Mononuclear cell (primary cell): ENCODE data around the gene PRDM16. TPM values are rescaled to one million over a fixed set of nuclear protein-coding genes. Genes with fewer than 3 reads are reported as not detected.

Experiments
- H3K27me3 ChIP-seq: 2 replicates; pipeline ENCODE4 v1.6.0; 2011; ENCODE audit warnings: low read length, control low read depth; ENCODE audit not compliant: insufficient read depth
- H3K4me1 ChIP-seq: 2 replicates; pipeline ENCODE4 v1.5.1; 2011; ENCODE audit warnings: mild to moderate bottlenecking, low read length, control low read depth; ENCODE audit not compliant: insufficient read depth
- H3K4me3 ChIP-seq: 2 replicates; pipeline ENCODE4 v1.5.1; 2011; ENCODE audit warnings: mild to moderate bottlenecking, low read length, moderate library complexity
- H3K9me3 ChIP-seq: 2 replicates; pipeline ENCODE4 v1.5.1; 2011; ENCODE audit warnings: low read depth, mild to moderate bottlenecking, control low read depth, low read length
- total RNA-seq: library from RNA; depleted of rRNA; stranded (reverse); fragments of >200 nt; gene quantifications from one replicate; pipeline ENCODE4 v1.2.3, GENCODE V29; 2012

PRDM16 gene
- total RNA-seq, 1 donor, result not detected

GRCh38 chr1:3304246-3304645 lies 235.2 kb downstream of the PRDM16 start:
- Histone ChIP-seq H3K9me3 (no peaks in the 10 kb centered on the region), H3K27me3 (no peaks in the 10 kb centered on the region), H3K4me3 (no peak overlapping the region), H3K4me1 (no peaks in the 10 kb centered on the region)

- Histone ChIP-seq H3K4me1 (no peaks in the 10 kb centered on the region), H3K4me3 (no peak overlapping the region), H3K9me3 (no peaks in the 10 kb centered on the region), H3K27me3 (no peaks in the 10 kb centered on the region)
These were observed 235.7 kb downstream of the PRDM16 start for GRCh38 chr1:3304692-3305091.

DNA sequence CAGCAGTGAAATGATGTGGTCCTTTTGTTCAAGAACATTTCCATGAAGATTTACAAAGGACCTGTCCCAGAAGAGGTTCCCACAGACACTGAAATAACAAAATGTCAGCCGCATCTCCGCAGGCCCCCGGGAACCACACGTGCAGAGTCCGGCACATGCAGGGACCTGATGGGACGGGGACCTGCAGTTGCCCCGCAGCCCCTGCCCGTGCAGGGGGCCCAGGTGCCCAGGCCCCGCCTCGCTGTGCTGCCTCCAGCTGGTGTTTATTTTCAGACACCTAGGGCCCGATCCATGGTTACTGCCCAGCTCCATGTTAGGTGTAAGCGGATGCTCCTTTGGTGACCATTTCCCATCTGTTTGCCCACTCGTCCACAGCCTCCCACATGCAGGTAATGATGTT lies 236.2 kb downstream of the PRDM16 start:
- H3K9me3 ChIP-seq, result no peaks in the 10 kb centered on the region
- no peak overlapping the region for H3K4me3 ChIP-seq
- no peaks in the 10 kb centered on the region for H3K27me3 ChIP-seq
- no peaks in the 10 kb centered on the region for H3K4me1 ChIP-seq

DNA sequence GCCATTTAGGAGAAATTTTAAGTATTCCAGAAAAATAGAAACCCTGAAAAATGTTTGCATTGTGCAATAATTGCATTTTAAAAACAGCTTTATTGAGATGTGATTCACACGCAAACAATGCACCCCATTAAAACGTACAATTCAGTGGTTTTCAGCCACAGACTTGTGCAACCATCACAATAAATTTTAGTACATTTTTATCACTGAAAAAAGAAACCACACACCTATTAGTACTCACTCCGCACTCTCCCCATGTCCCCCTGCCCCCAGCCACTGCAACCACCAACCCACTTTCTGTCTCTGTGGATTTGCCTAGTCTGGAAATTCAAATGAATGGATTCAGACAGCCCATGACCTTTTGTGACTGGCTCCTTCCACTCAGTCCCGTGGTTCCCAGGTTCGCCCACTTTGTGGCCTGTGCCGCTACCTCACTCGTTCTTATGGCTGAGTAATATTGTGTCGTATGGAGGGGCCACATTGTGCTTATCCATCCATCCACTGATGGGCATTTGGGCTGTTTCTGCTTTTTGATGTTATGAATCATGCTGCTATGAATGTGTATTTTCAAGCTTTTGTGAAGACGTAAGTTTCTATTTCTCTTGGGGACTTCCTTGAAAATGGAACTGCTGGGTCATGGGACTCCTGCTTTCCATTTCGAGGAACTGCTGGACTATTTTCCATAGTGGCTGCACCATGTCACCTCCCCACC lies 237.7 kb downstream of the PRDM16 start:
- no peaks in the 10 kb centered on the region for H3K9me3 ChIP-seq
- H3K4me1 ChIP-seq, result no peaks in the 10 kb centered on the region
- no peaks in the 10 kb centered on the region for H3K27me3 ChIP-seq
- H3K4me3 ChIP-seq, result no peak overlapping the region

- Histone ChIP-seq H3K27me3 (no peaks in the 10 kb centered on the region), H3K9me3 (no peaks in the 10 kb centered on the region), H3K4me3 (no peak overlapping the region), H3K4me1 (no peaks in the 10 kb centered on the region)
These were observed 238.4 kb downstream of the PRDM16 start for GRCh38 chr1:3307359-3307758.

- Histone ChIP-seq H3K4me1 (no peaks in the 10 kb centered on the region), H3K27me3 (no peaks in the 10 kb centered on the region), H3K4me3 (no peak overlapping the region), H3K9me3 (no peaks in the 10 kb centered on the region)
These were observed 239.1 kb downstream of the PRDM16 start for GRCh38 chr1:3308053-3308452.

- H3K9me3 ChIP-seq, result no peaks in the 10 kb centered on the region
- H3K27me3 ChIP-seq, result no peaks in the 10 kb centered on the region
- no peaks in the 10 kb centered on the region for H3K4me1 ChIP-seq
- no peak overlapping the region for H3K4me3 ChIP-seq
These were observed 241.9 kb downstream of the PRDM16 start for GRCh38 chr1:3310718-3311400.

- no peak overlapping the region for H3K4me3 ChIP-seq
- H3K4me1 ChIP-seq, result no peaks in the 10 kb centered on the region
- H3K9me3 ChIP-seq, result no peaks in the 10 kb centered on the region
- H3K27me3 ChIP-seq, result no peaks in the 10 kb centered on the region
These were observed 242.7 kb downstream of the PRDM16 start for GRCh38 chr1:3311711-3312110.

GRCh38 chr1:3312310-3312897 lies 243.4 kb downstream of the PRDM16 start:
- no peaks in the 10 kb centered on the region for H3K27me3 ChIP-seq
- H3K4me3 ChIP-seq, result no peak overlapping the region
- no peaks in the 10 kb centered on the region for H3K4me1 ChIP-seq
- H3K9me3 ChIP-seq, result no peaks in the 10 kb centered on the region

GRCh38 chr1:3312898-3313575 lies 244.0 kb downstream of the PRDM16 start:
- H3K27me3 ChIP-seq, result no peaks in the 10 kb centered on the region
- H3K9me3 ChIP-seq, result no peaks in the 10 kb centered on the region
- no peak overlapping the region for H3K4me3 ChIP-seq
- no peaks in the 10 kb centered on the region for H3K4me1 ChIP-seq

DNA sequence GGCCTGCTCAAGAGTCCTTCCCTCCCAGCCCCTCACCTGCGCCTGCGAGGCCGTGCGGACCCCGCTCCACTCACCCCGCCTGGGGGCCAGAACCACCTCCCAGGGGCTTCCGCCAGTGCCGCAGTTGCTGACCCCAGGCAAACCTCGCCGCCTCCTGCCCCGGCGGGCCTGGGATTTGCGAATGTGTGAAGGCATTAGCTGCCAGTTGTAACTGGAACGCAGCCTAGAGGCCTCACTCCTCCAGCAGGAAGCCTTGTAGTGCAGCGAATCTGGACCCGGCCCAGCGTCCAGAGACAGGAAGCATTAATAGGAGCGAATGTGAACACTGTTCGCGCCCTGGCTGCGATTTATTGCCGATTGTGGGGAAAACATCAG lies 244.6 kb downstream of the PRDM16 start:
- Histone ChIP-seq H3K4me3 (no peak overlapping the region), H3K4me1 (no peaks in the 10 kb centered on the region), H3K9me3 (no peaks in the 10 kb centered on the region), H3K27me3 (no peaks in the 10 kb centered on the region)

GRCh38 chr1:3314491-3315381 lies 245.7 kb downstream of the PRDM16 start:
- Histone ChIP-seq H3K27me3 (no peaks in the 10 kb centered on the region), H3K4me3 (no peak overlapping the region), H3K9me3 (no peaks in the 10 kb centered on the region), H3K4me1 (no peaks in the 10 kb centered on the region)

DNA sequence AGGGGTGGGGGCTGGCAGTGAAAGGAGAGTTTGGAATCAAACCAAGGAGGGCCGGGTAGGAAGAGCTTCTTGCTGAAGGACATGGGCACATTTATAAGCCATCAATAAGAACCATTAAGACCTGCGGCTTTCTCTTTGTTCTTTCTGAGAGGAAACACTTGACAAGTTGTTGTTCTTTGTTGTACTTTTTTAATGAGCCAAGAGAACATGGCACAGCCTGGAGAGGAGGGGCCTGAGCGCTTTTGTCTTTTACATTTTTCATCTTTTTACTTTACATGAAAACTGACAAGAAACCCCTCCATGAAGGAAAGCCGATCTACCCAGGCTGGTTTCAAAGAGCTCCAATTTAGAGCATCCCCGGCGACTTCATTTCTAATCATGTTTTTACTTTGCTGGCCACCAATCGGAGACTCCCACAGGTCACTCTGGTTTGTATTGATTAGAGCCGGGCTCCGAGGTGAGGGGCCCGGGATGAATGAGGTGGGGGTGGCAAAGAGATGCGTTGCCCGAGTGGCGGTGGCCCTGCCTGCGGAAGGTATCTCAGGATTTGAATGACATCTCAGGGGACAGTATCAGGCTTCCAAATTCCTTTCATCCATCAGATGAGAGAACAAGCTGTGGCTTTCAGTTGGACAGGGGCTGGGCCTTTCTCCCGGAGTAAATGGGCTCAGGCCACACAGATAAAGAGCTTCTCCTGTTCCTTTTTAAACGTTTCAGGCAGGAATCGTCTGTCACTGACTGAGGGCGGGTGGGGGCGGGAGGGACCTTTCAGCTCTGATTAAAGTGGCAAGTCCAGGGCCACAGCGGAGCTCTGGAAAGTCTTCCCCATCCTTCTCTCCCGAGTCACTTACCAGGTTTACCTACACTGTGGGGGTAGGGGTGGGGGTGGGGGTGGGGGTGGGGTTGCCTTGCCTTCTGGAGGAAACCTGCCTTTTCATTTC lies 246.7 kb downstream of the PRDM16 start:
- Histone ChIP-seq H3K27me3 (no peaks in the 10 kb centered on the region), H3K9me3 (no peaks in the 10 kb centered on the region)

More for the DNA sequence above, 246.7 kb downstream of the PRDM16 start:
- H3K4me1 ChIP-seq, result no peaks in the 10 kb centered on the region
- no peak overlapping the region for H3K4me3 ChIP-seq
